Prostate gland (tissue), 2 donors: ENCODE data around the gene RCOR1.

Experiments
- CTCF ChIP-seq, 4 experiments: fragments of 200-600 bp in 2 of 4; fragments of 450-650 bp in 2 of 4; sonication (generic) in 2 of 4; IDR thresholded peaks; 1 replicate in 3 of 4; 2 replicates in 1 of 4; pipeline ENCODE4 v1.5.1; 2016 to 2019; ENCODE audit warnings: antibody characterized with exemption in 4 of 4, mild to moderate bottlenecking in 2 of 4, moderate library complexity in 2 of 4
- POLR2A ChIP-seq: fragments of 450-650 bp; IDR thresholded peaks from one replicate; pipeline ENCODE4 v1.6.1; 2016; ENCODE audit warnings: antibody characterized with exemption, mild to moderate bottlenecking
- POLR2AphosphoS5 ChIP-seq: sonication (generic); formaldehyde crosslinking; IDR thresholded peaks from one replicate; pipeline ENCODE4 v1.6.1; 2017; ENCODE audit warnings: antibody characterized with exemption

GRCh38 chr14:102633906-102634595 is 41.6 kb downstream of the RCOR1 start:
- TF ChIP-seq POLR2A (no peak), CTCF (IDR thresholded peaks at IDR 0.05) (no peak), POLR2AphosphoS5 (no peak)
